K562 (cell line): Measurements from ENCODE around the gene TM7SF2. TPM values are rescaled to one million over a fixed set of nuclear protein-coding genes. Genes with fewer than 3 reads are reported as not detected.
A peak's percentile ranks its signal among the peaks of the same experiment; 100 is the strongest.

Experiments used
- MCM2 ChIP-seq: fragments of 450-650 bp; IDR thresholded peaks from 2 replicates; pipeline ENCODE4 v1.6.1; 2017; ENCODE audit warnings: low read depth, mild to moderate bottlenecking
- PHTF2 ChIP-seq: fragments of 250-450 bp; sonication (Bioruptor Pico); IDR thresholded peaks from 2 replicates; pipeline ENCODE4 v1.5.0; 2021; ENCODE audit warnings: mild to moderate bottlenecking
- PRMT5 ChIP-seq: sonication (generic); formaldehyde crosslinking; IDR thresholded peaks from 2 replicates; pipeline ENCODE4 v1.5.0; 2020; ENCODE audit warnings: missing genetic modification reagents
- SAFB2 ChIP-seq: fragments of 200-400 bp; formaldehyde crosslinking; IDR thresholded peaks from 2 replicates; pipeline ENCODE4 v1.6.1; 2018; ENCODE audit warnings: borderline replicate concordance, low read length, low read depth, moderate library complexity; ENCODE audit not compliant: severe bottlenecking
- SIN3B ChIP-seq: fragments of 450-650 bp; IDR thresholded peaks from 2 replicates; pipeline ENCODE4 v1.6.1; 2017; ENCODE audit warnings: low read depth, mild to moderate bottlenecking, moderate library complexity
- TAF1 ChIP-seq: IDR thresholded peaks from 2 replicates; pipeline ENCODE4 v1.6.1; 2011; ENCODE audit warnings: mild to moderate bottlenecking, low read length, moderate library complexity; ENCODE audit not compliant: insufficient read depth, control insufficient read depth, severe bottlenecking; ENCODE audit errors: extremely low read depth
- TAF7 ChIP-seq: fragments of 450-650 bp; IDR thresholded peaks from 2 replicates; pipeline ENCODE4 v1.6.1; 2016; ENCODE audit warnings: missing genetic modification characterization, missing compliant biosample characterization
- ZNF316 ChIP-seq: fragments of 450-650 bp; IDR thresholded peaks from 2 replicates; pipeline ENCODE4 v1.6.1; 2016
- ZNF77 ChIP-seq: fragments of 250-450 bp; sonication (Bioruptor Pico); IDR thresholded peaks from 2 replicates; pipeline ENCODE4 v1.5.0; 2020
- polyA plus RNA-seq, 8 experiments: library from polyadenylated mRNA; depleted of rRNA in 4 of 8; stranded (reverse) in 5 of 8; unstranded in 3 of 8; fragments of >200 nt; fragmentation: Nextera tagmentation in 2 of 8; fragmentation: Illumina TruSeq in 1 of 8; extraction: Ambion mirVana in 2 of 8; extraction: Trizol in 1 of 8; gene quantifications; 2 replicates each; pipeline versions ENCODE4 v1.2.1 to v1.2.3, GENCODE V29; 2011 to 2014; ENCODE audit warnings: inconsistent platforms in 1 of 8, missing spikeins in 1 of 8
- total RNA-seq, 7 experiments: library from RNA; depleted of rRNA in 6 of 7; stranded (reverse); fragments of >200 nt in 6 of 7; fragmentation: Illumina TruSeq in 2 of 7; extraction: Trizol in 2 of 7; gene quantifications; 2 replicates each; pipeline versions ENCODE4 v1.2.1 to v1.2.3, GENCODE V29; 2011 to 2021; ENCODE audit warnings: low replicate concordance in 1 of 7
- TF ChIP-seq, protein P1 (sequence below): fragments of 250-450 bp; sonication (Bioruptor Pico); IDR thresholded peaks from 2 replicates; pipeline ENCODE4 v1.8.0; 2022; ENCODE audit warnings: inconsistent platforms, mild to moderate bottlenecking, moderate library complexity, borderline replicate concordance
- TF ChIP-seq, protein P2 (sequence below): fragments of 200-800 bp; sonication (Bioruptor generic); IDR thresholded peaks from 2 replicates; pipeline ENCODE4 v1.6.1; 2017; ENCODE audit warnings: missing genetic modification characterization, missing compliant biosample characterization
- TF ChIP-seq, protein P3 (sequence below): fragments of 450-650 bp; IDR thresholded peaks from 2 replicates; pipeline ENCODE4 v1.6.1; 2016; ENCODE audit warnings: low read depth

The TM7SF2 gene
- total and polyA plus RNA-seq, 9 of the 15 experiments (the other 6 are each of a cell fraction or from before 2014, with no cell fraction given) = 1.2 to 22.0 (median 14.3) TPM

DNA sequence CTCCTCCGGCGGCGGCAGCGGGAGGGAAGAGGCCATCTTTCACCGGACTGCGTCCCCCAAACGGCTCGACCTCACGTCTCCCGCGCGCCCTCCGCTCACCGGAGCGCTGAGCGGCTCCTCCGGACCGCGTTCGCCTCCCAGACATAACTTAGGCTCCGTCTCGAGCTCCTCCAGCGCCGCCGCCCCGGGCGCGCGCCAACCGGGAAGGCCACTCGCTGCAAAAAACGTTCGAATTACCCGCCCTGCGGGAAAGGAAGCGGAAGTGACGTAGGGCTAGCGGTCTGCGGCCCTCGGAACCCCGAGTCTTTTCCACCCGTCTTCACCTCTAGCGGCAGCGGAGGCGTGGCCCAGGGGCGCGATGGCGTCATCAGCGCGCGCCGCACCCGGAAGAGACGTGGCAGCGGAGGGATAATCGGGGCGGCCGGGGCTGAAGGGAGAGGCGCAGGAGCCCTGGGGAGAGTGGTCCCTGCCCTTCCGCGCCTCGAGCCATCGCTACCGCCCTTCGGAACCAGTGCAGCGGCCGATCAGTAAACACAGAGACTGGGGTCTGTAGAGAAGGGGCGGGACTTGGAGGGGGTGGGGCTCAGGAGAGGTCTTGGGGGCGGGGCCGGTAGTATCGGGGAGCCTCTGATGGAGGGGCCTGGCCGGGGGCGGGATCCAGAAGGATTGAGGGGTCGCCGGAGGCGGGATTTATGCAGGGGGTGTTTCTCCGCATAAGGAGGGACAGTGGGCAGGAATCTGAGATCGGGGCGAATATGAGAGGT lies 27.7 kb upstream of the TM7SF2 start, which contains the start of the genes CDCA5 and ZFPL1 (continued):
- TF ChIP-seq TAF1 (peak; percentile 80), MCM2 (no peak), SIN3B (peak; percentile 95), PHTF2 (CRISPR knock-in tag) (no peak), SAFB2 (no peak), ZNF77 (CRISPR knock-in tag) (no peak), PRMT5 (no peak), ZNF316 (no peak), TAF7 (0 out of 2 replicates have a peak, but pooled peaks have one; percentile 10)
- TF ChIP-seq, protein P1, sequence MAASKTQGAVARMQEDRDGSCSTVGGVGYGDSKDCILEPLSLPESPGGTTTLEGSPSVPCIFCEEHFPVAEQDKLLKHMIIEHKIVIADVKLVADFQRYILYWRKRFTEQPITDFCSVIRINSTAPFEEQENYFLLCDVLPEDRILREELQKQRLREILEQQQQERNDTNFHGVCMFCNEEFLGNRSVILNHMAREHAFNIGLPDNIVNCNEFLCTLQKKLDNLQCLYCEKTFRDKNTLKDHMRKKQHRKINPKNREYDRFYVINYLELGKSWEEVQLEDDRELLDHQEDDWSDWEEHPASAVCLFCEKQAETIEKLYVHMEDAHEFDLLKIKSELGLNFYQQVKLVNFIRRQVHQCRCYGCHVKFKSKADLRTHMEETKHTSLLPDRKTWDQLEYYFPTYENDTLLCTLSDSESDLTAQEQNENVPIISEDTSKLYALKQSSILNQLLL (CRISPR knock-in tag) = no peak
- TF ChIP-seq, protein P2, sequence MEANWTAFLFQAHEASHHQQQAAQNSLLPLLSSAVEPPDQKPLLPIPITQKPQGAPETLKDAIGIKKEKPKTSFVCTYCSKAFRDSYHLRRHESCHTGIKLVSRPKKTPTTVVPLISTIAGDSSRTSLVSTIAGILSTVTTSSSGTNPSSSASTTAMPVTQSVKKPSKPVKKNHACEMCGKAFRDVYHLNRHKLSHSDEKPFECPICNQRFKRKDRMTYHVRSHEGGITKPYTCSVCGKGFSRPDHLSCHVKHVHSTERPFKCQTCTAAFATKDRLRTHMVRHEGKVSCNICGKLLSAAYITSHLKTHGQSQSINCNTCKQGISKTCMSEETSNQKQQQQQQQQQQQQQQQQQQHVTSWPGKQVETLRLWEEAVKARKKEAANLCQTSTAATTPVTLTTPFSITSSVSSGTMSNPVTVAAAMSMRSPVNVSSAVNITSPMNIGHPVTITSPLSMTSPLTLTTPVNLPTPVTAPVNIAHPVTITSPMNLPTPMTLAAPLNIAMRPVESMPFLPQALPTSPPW = peak; percentile 77
- TF ChIP-seq, protein P3, sequence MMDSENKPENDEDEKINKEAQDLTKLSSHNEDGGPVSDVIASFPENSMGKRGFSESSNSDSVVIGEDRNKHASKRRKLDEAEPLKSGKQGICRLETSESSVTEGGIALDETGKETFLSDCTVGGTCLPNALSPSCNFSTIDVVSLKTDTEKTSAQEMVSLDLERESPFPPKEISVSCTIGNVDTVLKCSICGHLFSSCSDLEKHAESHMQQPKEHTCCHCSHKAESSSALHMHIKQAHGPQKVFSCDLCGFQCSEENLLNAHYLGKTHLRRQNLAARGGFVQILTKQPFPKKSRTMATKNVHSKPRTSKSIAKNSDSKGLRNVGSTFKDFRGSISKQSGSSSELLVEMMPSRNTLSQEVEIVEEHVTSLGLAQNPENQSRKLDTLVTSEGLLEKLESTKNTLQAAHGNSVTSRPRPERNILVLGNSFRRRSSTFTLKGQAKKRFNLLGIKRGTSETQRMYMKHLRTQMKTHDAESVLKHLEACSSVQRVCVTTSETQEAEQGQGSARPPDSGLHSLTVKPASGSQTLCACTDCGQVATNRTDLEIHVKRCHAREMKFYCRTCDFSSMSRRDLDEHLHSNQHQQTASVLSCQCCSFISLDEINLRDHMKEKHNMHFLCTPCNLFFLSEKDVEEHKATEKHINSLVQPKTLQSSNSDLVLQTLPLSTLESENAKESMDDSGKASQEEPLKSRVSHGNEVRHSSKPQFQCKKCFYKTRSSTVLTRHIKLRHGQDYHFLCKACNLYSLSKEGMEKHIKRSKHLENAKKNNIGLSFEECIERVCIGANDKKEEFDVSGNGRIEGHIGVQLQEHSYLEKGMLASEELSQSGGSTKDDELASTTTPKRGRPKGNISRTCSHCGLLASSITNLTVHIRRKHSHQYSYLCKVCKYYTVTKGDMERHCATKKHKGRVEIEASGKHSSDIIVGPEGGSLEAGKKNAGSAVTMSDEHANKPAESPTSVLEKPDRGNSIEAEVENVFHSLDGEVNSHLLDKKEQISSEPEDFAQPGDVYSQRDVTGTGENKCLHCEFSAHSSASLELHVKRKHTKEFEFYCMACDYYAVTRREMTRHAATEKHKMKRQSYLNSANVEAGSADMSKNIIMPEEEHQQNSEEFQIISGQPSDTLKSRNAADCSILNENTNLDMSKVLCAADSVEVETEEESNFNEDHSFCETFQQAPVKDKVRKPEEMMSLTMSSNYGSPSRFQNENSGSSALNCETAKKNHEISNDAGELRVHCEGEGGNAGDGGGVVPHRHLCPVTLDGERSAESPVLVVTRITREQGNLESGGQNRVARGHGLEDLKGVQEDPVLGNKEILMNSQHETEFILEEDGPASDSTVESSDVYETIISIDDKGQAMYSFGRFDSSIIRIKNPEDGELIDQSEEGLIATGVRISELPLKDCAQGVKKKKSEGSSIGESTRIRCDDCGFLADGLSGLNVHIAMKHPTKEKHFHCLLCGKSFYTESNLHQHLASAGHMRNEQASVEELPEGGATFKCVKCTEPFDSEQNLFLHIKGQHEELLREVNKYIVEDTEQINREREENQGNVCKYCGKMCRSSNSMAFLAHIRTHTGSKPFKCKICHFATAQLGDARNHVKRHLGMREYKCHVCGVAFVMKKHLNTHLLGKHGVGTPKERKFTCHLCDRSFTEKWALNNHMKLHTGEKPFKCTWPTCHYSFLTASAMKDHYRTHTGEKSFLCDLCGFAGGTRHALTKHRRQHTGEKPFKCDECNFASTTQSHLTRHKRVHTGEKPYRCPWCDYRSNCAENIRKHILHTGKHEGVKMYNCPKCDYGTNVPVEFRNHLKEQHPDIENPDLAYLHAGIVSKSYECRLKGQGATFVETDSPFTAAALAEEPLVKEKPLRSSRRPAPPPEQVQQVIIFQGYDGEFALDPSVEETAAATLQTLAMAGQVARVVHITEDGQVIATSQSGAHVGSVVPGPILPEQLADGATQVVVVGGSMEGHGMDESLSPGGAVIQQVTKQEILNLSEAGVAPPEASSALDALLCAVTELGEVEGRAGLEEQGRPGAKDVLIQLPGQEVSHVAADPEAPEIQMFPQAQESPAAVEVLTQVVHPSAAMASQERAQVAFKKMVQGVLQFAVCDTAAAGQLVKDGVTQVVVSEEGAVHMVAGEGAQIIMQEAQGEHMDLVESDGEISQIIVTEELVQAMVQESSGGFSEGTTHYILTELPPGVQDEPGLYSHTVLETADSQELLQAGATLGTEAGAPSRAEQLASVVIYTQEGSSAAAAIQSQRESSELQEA = no peak
